HL-60/S4 (cell line): Measurements from ENCODE around the gene CD1D.

ENCODE experiments used
- in situ Hi-C: fragments of 300-500 bp; cut with MboI; formaldehyde crosslinking; loops from 2 replicates; pipeline ENCODE4 v1.14.3; 2022; ENCODE audit warnings: low sequenced_read_pairs

Gene CD1D

GRCh38 chr1:158180741-158181576 lies at the start of gene CD1D:
TSS of gene CD1D (plus strand) at chr1:158180895. CDS start at chr1:158181102, 207 bp downstream.
- in situ Hi-C loops, result no loop called here

- in situ Hi-C loops, result no loop called here
These were observed 49.5 kb upstream of the CD1D start for GRCh38 chr1:158131217-158131616.

DNA sequence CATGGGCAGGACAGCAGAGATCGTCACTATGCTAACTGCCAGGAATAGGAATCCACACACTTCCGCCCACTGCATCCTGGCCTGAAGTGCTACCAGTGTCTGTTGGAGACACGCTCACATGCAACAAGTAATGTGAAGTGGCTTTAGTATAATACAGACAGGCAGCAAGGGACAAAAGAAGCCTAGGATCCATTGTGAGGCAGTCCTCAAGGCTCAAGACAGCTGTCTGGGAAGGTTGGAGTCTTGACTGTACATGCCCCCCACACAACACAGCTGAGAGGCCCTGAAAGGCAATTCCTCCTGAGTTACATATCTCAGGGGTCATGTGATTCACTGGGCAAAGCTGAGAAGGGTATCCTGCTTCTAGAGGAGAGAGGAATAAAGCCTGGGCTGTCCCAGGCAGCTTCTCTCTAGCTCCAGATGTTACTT lies 39.9 kb upstream of the CD1D start:
- in situ Hi-C loops, result no loop called here

DNA sequence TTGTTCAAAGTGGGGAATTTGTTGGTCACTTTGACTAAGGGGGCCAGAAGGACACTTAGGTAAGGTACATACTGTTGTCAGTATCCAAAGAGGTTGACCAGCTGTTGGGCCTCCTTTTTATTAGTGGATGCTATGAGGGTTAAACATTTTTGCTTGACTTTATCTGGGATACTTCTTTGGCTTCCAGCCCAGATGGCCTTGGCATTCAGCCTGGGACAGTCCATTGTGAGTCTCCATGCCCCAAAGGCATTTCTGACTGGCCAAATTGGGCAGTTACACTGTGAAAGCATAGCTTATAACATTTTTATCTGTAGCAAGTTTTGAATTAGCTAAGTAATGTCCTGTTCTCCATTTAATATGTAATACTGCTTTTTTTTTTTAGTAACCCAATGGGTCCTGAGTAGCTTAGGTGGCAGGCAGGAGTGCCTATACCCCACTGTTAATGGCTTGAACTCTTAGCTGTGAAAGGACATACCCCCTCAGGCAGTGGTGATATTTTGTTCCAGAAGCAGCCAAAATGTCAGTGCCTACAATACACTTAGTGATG lies 35.4 kb upstream of the CD1D start:
- in situ Hi-C loops, result no loop called here

DNA sequence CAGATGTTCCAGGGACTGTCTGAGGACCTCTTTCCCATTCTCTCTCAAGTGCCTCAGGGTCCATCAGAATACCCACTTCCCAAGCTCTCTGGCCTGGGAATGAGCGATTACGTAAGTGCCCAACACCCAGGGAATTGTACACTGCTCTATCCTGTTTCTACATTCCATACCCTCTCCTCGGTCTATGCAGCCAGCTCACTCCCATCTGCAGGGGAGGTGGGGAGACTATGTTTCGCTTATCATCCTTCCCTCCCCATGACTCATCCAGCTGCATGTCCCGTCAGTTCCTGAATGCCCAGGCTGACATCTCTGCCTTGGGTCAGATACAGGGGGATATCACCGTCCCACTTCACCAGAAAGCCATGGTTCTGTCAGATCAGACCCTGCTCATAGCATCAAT lies 34.5 kb upstream of the CD1D start:
- in situ Hi-C loops, result no loop called here

DNA sequence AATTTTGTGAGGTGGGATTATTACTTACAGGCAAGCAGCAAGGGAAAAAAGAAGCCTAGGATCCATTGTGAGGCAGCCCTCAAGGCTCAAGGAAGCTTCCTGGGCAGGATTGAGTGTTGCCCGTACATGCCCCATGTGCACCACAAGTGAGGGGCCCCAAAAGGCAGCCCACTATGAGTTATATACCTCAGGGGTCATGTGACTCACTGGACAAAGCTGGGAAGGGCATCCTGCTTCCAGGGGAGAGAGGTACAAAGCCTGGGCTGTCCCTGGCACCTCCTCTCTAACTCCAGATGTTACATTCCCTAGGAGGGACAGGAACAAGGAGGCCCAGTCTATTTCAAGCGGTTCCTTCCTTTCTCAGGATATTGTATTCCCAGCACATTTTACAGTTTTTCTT lies 34.0 kb upstream of the CD1D start:
- in situ Hi-C loops, result no loop called here

GRCh38 chr1:158147401-158147800 lies 33.3 kb upstream of the CD1D start:
- in situ Hi-C loops, result no loop called here

- in situ Hi-C loops, result no loop called here
These were observed 32.8 kb upstream of the CD1D start for GRCh38 chr1:158147869-158148268.

- in situ Hi-C loops, result no loop called here
These were observed 32.2 kb upstream of the CD1D start for GRCh38 chr1:158148468-158148867.

GRCh38 chr1:158149175-158149574 lies 31.5 kb upstream of the CD1D start:
- in situ Hi-C loops, result no loop called here

DNA sequence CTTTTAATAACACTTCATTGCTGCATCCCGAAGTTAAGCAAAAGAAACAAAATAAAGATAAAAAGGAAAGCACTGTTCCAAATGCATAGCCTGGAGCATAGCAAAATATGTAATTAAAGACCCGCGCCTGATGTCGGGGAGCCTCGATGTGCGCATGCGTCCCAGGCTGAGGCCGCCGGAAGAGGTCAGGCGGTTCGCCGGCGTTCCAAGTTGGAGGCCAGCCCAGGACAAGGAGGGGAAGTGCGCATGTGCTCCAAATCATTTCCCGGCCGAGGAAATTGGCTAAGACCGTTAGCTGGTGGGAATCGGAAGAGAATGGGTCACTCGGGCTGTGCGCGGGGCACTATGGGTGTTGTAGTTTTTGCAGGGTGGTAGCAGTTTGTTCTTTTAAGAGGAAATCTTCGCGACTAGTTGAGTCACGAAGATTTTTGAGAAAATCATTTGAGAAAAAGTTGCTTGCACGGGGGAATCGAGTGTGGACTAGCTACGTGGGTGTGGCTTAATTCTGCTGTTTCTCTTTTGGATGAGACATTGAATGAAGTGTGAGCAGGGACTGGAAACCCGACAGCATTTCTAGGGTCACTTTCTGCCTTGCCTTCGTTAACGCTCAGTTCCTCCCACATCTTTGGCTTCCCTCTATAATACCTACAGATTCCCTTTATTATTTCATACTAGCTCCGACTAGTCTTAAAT lies 31.0 kb upstream of the CD1D start:
- in situ Hi-C loops, result no loop called here

GRCh38 chr1:158150523-158150922 lies 30.2 kb upstream of the CD1D start:
- in situ Hi-C loops, result no loop called here

DNA sequence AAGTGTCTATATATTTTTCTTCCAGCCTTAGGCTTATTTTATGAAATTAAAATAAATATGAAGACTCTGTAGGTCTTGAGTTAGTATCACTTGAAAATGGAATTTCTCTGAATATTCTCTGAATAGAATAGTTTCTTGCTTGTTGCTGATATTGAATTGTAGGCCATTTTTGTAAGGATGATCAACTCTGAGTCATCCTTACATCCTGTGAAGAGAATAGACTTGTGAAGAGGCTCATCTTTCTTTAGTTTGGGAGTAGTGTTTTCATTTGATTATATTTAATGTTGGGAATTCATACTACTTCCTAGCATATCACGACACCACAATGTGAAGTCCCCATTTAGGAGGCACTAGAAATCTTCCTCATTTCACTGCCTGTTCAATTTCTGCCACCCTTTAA lies 27.5 kb upstream of the CD1D start:
- in situ Hi-C loops, result no loop called here

GRCh38 chr1:158153746-158154444 lies 26.8 kb upstream of the CD1D start:
- in situ Hi-C loops, result no loop called here

- in situ Hi-C loops, result no loop called here
These were observed 26.2 kb upstream of the CD1D start for GRCh38 chr1:158154501-158154900.

DNA sequence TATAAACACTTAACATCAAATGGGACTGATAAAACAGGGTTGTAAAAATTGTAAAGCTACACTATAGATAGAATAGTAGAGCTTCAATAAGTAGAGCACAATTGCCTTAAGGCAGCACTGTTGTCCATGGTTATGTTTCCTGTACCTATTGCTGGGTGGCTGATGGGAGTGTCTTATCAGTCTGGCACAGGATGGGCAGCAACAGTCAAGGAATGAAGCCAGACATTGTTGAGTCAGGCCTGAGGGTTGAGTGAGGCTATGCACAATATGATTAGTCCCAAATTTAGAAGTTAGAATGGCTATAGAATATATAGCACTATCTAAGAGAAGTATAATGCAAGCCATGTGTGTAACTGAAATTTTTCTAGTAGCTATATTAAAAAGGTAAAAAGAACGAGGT lies 25.0 kb upstream of the CD1D start:
- in situ Hi-C loops, result no loop called here

GRCh38 chr1:158159597-158159996 lies 21.1 kb upstream of the CD1D start:
- in situ Hi-C loops, result no loop called here

DNA sequence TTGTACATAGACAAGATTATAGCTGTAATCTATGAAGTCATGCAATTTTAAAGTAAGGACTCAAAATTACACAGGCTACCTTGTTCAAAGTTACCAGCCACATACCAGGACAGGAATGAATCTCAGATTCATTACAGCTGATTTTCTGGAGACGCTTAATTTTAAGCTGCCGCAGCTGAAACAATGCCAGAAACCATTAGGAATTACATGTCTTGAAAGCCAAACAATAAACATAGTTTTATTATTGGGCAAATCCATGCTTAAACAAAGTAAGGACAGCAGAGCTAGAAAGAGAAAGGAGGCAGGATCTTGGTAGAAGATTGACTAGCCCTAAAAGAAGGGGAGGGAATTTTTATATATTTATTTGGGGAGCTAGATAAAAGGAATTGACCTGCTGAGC lies 19.2 kb upstream of the CD1D start:
- in situ Hi-C loops, result no loop called here

DNA sequence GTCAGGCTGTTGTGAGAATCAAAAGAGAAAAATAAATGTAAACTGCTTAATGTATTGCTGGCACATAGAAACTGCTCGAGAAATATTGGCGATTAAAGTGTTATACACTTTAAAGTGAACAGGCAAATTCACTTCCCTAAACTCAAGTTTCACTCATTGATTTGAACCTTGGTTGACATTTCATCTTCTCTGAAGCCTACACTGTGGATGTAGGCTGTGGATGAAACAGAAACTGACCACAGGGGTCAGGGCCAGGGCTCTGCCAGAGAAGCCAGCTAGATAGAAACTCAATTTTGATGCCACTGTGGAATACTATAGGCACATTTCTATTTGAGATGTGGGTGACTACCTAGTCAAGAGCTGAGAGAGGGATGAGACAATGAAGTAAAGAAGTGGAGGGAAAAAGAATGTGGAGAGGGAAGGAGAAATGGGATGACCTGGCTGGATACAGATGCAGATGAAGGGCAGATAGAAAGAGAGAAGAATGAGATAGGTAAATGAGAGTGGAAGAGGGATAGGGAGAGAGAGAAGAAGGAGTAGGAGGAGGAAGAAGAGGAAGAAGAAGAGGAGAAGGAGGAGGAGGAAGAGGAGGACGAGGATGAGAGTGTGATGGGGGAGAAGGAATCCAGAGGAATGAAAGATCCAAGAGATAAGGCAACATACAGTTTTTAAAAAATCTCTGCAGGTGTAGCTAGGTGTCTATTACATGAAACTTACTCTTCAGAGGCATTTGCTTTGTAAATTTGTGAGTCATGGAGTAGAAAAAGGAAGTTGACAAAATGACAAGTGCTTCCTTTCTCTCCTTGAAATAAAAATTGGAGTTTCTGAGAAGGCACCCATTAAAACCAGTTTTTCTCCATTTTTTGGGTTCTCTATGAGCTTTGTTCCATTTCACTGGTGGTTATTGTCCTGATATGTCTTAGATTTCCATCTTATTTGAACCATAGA lies 17.4 kb upstream of the CD1D start:
- in situ Hi-C loops, result no loop called here

- in situ Hi-C loops, result no loop called here
These were observed 11.6 kb upstream of the CD1D start for GRCh38 chr1:158169105-158169504.
